ENCODE measurements around the gene SCAF8.
"Not testable (repeated sequence)": the region's sequence is repeated elsewhere in the genome, so short reads cannot be mapped to it uniquely, and the experiment has no call there.

SCAF8 gene, protein sequence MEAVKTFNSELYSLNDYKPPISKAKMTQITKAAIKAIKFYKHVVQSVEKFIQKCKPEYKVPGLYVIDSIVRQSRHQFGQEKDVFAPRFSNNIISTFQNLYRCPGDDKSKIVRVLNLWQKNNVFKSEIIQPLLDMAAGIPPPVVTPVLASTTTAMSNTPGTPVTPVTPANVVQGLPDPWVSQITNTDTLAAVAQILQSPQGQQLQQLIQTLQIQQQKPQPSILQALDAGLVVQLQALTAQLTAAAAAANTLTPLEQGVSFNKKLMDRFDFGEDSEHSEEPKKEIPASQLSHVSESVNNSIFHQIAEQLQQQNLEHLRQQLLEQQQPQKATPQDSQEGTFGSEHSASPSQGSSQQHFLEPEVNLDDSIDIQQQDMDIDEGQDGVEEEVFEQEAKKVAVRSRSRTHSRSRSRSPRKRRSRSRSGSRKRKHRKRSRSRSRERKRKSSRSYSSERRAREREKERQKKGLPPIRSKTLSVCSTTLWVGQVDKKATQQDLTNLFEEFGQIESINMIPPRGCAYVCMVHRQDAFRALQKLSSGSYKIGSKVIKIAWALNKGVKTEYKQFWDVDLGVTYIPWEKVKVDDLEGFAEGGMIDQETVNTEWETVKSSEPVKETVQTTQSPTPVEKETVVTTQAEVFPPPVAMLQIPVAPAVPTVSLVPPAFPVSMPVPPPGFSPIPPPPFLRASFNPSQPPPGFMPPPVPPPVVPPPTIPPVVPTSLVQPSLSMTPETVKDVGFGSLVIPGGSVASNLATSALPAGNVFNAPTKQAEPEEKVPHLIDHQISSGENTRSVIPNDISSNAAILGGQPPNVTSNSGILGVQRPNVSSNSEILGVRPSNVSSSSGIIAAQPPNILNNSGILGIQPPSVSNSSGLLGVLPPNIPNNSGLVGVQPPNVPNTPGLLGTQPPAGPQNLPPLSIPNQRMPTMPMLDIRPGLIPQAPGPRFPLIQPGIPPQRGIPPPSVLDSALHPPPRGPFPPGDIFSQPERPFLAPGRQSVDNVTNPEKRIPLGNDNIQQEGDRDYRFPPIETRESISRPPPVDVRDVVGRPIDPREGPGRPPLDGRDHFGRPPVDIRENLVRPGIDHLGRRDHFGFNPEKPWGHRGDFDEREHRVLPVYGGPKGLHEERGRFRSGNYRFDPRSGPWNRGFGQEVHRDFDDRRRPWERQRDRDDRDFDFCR (N-terminal part only)

DNA sequence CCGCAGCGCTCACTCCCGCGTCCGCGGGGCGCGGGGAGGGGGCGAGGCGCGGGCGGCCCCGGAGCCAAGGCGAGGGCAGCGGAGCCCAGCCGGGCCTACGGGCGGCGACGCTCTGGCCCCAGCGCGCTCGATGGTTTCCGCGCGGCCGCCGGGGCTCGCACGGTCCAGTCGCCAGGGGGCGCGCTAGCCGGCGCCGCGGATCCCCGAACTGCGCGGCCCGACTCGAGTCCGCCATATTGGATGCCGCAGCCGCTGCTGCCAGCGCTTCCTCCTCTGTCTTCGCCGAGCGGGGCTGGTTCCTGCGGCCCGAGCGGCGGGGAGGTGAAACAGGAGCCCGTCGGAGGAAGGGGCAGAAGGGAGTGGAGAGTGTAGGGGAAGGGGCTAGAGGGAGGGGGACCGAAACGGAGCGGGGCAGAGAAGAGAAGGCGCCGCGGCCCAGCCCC lies at the start of gene SCAF8:
Gene SCAF8 (plus strand): TSS at position 234 of the 443 bp plus-strand sequence. CDS start 485 bp downstream, outside the sequence.
- DNase-seq = peak; percentile 83

DNA sequence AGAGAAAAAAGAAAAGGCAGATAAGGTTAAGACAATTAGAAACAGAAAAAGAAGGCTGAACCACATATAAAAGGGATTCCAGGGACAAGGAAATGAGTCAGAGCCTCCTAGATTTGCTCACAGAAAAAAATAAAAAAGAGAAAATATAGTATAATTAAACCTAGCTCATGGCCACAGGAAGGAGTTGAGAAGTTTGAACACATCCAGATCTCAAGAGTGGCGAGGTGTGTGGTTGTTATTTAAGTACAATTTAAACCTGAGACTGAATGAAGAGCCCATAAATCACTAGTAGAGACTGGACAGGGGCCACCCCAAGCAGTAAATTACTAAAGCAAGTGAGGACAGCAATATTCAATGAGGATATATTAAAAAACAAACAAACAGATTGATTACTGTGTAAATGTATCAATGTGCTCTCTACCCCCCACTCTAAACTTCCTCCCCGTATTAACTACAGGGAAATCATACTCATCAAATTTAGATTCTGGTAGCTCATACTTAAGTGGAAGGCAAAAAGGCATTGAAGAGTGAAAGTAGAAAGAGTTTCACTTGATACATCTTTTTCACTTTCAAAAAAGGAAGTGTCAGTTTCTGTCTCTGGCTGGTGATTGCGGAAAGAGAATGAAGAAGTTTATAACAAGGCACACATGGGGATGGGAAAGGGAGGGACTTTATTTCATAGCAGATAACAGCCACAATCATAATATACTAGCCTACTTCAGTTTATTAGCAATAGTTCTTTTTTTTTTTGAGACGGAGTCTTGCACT lies 49.3 kb upstream of the SCAF8 start:
- peak; percentile 36 for DNase-seq

DNA sequence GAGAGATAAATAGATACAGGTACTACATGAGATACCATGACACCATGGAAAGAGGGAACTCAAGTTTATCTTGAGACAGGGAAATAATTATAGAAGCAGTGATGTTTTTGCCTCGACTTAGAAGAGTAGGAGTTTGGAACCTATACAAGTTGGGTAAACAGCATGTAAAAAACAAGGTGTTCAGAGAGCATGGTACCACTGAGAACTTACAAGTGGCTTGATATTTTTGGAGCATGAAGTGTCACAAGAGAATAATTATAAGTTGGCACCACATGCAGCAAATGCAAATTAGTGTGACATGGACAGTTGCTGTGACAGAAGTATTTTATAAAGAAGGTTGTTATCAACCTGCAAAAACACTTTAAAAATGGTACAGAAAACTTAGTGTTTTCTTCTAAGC lies 47.1 kb upstream of the SCAF8 start:
- DNase-seq = no peak

DNA sequence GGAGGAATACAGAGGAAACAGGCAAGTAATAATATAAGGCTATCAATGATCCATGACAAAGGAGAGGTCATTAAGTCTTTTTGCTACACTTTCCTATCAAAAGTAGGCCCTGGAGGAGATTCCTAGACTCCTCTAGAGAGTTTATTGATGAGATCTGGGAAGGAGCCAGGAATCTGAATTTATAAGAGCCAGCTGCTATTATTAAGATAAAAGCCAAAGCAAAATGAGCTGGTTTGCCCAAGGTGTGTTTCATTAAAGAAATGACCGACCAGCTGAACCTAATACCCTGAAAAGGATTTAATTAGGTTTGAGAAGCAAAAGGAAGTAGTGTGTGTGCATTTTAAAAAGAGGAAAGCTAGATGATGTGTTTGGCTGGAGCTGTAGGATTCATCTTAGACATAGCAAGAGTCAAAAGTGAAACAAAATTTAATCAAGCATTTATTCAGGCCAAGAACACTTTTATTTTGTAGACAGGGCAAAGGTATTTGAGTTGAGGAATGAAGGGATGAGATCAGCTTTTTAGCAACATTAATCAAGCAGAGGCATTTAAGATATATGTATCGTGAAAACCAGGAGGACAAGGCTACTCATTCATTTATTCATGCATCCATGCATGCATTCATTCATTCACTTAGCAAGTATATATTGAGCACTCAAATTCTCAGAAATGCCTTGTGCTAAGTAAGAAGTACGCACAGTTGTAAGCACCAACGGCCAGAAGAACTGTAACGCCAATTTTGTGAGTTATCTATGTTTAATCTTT lies 43.5 kb upstream of the SCAF8 start:
- no peak for DNase-seq

DNA sequence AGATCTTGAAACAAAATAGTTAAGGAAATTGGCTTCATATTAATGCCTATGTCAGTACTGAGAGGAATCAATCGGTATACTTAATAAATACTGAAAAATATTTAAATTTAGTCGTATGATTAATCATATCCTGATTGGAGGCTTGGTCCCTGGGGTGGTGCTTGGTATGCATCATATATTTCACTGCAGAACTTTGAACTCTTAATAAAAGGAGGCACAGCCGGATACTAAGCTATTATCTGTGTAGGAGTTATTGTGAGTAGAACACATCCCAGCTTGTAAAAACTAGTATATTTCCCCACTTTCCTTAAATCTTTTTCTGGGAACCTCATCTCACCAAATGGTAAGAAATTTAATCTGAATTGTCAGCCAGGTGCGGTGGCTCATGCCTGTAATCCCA lies 42.4 kb upstream of the SCAF8 start:
- no peak for DNase-seq

DNA sequence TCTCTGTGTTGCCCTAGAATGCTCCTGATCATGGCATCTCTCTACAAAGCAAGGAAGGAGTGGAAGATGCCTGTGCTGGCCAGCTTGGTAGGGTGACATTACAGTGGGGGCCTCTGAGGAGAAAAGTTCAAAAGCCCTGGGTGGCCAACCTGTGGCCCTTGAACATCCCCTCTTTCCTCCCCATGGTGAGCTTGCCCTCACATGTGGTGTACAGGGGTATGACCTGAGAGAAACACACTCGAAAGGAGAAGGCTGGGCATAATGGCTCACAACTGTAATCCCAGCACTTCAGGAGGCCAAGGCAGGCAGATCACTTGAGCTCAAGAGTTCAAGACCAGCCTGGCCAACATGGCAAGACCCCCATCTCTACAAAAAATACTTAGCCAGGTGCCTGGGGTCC lies 36.6 kb upstream of the SCAF8 start:
- DNase-seq = no peak

DNA sequence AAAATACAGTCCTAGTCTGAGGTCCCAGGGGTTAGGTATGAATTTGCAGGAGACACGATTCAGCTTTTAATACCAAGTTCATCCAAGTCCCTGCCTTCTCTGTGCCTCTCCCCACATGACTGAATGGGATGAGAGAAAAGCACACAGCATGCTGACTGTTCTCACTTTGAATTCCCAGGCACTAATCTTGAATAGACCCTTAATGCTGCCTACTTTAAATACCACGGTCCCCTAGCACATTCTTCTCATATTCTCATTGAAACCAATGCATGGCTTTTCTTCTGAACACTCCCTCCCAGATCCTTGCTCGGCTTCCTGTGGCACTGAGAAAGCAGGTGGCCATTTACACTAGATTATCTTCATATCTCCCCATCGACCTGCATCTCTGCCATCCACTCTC lies 30.1 kb upstream of the SCAF8 start:
- no peak for DNase-seq

DNA sequence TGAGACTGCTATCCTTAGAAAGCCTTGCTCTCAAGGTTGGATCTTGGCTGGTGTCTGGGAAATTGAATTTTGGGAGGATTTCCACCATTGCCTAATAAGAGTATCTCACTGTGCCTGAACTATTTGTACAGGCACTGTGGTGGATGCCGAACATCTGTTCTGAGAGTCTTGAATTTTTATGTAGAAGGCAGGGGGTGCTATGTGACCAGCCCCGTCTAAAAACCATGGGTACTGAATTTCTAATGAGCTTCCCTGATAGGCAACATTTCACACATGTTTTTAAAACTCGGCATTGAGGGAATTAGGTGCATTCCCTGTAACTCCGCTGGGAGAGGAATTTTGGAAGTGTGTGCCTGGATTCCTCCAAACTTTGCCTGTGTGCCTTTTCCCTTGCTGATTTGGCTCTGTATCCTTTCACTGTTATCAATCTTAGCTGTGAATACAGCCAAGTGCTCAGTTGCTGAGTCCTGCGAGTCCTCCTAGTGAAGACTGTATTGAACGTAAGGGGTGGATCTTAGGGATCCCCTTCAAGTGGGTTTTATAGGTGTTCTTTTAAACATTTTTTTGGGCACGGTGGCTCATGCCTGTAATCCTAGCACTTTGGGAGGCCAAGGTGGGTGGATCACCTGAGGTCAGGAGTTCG lies 27.6 kb upstream of the SCAF8 start:
- no peak for DNase-seq

DNA sequence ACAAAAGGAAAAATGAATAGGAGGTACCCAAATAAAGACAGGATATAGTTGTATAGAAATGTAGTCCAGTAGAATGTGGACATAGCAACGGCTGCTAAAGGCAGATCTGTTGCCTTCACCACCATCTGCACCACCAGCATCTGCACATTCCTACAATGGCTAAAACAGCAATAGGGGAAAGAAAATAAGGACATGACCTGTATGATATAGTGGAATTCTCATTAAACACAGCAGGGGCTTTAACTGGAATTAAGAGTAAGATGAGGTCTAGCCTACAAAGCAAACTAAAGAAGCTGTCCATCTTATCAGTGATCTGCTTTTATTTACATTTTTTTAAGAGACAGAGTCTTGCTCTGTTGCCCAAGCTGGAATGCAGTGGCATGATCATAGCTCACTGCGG lies 26.8 kb upstream of the SCAF8 start:
- no peak for DNase-seq

DNA sequence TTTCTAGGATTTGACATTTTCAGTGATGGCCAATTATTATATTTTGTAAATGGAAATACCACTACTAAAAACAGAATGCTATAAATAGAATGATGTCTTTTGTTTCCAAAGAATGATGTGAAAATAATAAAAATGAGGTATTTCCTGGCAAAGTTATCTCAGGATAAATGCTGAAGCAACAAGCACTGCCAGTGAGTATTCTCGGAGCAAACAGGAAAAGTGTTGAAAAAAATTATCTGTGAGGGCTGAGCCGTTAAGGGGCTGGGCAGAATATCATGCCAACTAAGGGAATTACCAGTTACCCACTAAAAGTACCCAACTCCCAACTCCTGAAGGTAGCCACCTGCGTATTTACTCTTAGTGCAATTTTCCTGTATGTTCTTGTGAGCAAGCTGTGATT lies 23.6 kb upstream of the SCAF8 start:
- no peak for DNase-seq

DNA sequence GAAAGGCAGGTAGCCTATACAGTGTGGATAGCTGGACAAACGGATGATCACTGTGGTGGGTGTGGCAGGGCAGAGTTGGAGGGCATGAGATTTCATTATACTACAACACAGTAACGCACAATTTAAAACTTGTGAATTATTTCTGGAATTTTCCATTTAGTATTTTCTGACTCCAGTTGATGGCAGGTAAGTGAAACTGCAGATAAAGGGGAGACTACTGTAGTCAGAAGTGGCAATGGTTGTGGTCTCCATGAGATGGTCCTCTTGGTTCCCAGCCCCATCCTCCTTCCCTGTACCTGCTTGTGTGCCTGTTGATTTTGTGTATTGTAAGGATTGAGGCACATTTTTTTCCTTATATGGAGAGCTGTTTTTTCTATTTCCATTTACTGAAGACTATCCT lies 22.5 kb upstream of the SCAF8 start:
- no peak for DNase-seq

DNA sequence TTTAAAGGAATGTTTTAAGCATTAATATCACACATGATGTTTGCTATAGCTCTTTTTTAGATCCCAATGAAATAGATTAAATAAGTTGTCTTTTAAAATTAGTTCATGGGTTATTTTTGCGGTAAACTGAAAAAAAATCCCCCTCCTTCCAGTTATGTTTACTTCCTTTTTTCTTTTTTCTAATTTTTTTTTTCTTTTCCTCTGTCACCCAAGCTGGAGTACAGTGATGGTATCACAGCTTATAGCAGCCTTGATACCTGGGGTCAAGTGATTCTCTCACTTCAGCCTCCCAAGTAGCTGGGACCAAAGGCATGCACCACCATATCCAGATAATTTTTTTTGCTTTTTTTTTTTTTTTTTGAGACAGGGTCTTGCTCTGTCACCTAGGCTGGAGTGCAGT lies 17.8 kb upstream of the SCAF8 start:
- DNase-seq = no peak

DNA sequence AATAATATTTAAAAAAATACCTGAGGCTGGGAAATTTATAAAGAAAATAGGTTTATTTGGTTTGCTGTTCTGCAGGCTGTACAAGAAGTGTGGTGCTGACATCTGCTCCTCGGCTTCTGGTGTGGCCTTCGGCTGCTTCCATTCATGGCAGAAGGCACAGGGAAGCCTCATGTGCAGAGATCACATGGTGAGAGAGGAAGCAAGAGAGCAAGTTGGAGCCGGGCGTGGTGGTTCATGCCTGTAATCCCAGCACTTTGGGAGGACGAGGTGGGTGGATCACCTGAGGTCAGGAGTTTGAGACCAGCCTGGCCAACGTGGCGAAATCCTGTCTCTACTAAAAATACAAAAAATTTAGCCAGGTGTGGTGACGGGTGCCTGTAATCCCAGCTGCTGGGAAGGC lies 16.9 kb upstream of the SCAF8 start:
- DNase-seq = not testable (repeated sequence)

DNA sequence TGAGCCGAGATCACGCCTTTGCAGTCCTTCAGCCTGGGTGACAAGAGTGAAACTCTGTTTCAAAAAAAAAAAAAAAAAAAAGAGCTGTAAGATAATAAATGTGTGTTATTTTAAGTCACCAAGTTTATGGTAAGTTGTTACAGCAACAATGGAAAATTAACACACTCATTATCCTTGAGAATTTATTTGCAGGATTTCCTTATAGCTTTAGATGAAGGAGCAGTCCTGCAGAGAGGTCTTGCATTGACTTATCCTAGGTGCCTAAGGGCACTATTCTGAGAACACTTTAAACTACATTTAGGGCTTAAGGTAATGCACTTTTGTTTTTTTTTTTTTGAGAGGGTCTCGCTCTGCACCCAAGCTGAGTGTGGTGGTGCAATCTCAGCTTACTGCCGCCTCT lies 13.8 kb upstream of the SCAF8 start:
- no peak for DNase-seq

DNA sequence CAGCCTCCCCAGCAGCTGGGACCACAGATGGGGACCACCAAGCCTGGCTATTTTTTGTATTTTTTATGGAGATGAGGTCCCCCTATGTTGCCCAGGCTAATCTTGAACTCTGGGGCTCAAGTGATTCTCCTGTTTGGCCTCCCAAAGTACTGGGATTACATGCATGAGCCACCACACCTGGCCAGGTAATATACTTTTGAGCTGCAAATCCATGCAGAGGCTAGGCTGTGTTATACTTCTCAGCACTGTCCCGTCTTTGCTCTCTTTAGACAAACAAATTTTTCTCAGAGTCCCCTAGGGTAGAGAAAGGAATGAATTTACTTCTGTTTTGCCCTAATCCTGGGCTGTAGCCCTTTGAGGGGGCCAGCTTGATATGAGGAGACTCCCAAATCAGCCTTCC lies 13.4 kb upstream of the SCAF8 start:
- no peak for DNase-seq

DNA sequence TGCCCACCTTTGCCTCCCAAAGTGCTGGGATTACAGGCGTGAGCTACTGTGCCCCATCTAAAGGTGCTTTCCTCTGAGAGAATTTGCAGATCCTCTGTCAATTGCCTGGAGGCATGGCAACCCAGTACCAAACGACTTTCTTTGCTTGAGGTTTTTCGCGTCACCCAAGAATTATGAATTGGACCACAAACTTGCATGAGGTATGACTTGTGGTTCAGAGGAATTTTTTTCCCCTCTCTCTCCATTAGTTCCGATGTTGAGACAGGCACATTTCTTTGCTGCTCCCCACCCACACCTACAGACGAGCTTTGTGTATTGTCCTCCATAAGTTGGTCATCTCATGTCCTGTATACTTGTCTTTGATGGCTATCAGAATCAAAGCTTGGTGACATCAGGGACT lies 11.8 kb upstream of the SCAF8 start:
- no peak for DNase-seq

DNA sequence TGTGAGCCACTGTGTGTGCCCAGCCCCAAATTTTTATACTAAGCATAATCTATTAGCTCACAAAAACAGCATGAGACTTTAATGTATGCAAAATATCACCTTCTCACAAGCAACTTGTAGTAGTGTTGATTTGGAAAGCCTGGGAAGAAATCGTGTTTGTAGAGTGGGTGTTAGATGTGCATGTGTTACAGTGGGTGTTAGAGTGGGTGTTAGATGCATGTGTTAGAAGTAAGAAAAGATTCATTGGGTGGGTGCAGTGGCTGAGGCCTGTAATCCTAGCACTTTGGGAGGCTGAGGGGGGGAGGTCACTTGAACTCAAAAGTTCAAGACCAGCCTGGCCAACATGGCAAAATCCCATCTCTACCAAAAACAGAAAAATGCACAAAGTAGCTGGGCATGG lies 6.3 kb upstream of the SCAF8 start:
- no peak for DNase-seq

DNA sequence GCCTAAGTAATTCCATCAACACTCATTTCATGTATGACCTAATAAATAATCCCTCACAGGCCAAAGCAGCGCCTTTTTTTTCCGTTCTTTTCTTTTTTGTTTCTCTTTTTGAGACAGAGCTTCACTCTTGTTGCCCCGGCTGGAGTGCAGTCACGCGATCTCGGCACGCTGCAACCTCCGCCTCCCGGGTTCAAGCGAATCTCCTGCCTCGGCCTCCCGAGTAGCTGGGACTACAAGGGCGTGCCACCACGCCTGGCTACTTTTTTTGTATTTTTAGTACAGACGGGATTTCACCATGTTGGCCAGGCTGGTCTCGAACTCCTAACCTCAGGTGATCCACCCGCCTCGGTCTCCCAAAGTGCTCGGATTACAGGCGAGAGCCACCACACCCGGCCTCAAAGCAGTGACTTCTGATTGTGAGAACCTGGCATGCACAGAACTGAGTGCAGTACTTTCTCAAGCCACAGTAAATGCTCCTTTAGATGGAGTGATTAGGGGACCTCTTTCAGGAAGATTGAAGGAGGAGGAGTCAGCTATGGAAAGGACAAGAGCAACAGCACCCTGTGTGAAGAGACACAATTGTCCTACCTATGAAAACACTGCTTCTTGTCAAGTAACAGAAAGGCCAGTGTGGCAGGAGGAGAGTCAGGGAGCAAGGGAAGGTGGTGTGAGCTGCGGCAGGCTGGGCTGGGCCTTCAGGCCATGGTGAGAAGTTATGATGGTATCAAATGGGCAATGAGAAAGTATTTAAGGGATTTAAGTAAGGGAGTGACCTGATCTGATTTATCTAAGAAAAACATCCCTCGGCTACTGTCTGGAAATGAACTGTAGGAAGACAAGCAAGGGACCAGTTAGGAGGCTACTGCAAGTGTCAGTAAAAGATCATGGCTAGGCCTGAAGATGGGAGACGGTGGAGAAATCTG lies 1.7 kb upstream of the SCAF8 start:
- no peak for DNase-seq

DNA sequence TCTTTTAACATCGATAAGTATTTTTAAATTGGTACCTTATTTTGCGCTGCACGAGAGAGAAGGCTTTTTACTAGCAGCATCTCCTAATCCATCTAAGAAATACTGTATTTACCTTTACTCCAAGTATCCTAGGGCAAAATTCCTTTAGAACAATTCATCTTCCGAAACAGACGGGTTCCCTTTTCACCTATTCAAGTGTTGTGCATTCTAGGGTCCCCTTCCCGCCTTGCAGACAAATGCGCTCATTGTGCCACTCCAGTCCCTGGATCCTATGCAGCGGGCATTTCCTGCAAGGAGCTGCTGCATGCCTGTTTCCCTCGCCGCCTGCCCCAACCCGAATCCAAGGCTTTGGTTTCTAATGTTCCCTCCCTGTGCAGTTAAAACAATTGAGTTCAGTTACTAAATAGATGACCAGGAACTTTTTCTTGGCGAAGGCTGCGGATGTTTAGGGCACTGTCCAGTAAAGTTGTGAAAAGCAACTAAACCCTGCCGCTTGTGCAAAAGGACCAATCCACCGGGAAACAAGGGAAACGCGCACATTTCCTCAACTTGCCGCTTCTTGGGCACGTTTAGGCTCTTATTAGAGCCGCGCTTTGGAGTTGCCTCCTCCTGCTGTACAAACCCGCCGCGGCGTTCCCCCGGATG lies 556 bp upstream of the SCAF8 start:
- DNase-seq = no peak

Measured in GDM1 (cell line).